GM18867 (cell line): ENCODE data around the gene ANK3.

Experiments used
- ATAC-seq: cut with Tn5 transposase; IDR thresholded peaks from one replicate; pipeline ENCODE4 v1.9.1; 2021; ENCODE audit warnings: mild to moderate bottlenecking, moderate library complexity; ENCODE audit not compliant: unreplicated experiment

Gene ANK3

DNA sequence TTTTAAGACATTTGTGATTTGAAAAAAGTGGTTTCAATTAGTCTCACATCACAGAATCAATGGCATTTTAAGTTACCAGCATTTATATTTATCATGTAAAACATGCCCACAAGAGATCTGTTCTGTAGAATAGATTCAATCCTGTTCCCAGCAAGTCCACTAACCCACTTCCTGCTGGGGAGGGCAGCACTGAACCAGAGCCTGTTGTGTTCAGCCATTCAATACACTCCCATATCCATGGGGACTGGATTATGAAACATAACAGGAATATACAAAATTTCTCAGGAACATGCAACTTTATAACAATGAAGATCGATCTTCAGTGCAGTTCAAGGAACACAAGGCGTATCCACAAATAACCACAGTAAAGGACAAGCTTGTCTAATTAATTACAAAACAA is 24.4 kb upstream of the ANK3 start:
- no peak for ATAC-seq

GRCh38 chr10:60413306-60414012 is 23.8 kb upstream of the ANK3 start:
- ATAC-seq, result no peak

DNA sequence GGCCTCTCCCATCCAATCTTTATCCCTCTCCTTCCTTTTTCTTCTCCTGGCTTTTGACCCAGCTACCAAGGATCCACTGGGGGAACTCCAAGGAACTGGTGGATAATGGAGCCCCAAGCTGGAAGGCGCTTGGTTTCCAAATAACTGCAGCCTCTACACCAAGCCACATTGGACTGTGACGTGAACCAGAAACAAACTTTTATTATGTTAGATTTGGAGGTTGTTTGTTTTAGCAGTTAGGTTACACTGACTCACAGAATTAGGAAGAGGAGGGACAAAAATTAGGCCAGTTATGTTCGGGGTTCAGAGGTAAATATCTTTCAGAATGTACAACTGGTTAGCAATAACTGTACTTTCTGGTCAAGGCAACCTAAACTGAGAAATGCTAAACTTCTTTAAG is 21.3 kb upstream of the ANK3 start:
- no peak for ATAC-seq

GRCh38 chr10:60409202-60409601 is 19.5 kb upstream of the ANK3 start:
- no peak for ATAC-seq

DNA sequence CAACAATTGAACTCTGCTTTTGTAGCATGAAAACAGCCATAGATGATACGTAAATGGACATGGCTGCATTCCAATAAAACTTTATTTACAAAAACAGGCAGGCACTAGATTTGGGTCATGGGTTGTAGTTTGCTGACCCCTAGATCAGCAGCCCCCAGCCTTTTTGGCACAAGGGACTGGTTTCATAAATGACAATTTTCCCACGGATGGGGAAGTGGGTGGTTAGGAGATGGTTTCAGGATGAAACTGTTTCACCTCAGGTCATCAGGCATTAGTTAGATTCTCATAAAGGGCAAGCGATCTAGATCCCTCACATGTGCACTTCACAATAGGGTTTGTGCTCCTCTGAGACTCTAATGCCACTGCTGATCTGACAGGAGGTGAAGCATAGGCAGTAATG is 16.5 kb upstream of the ANK3 start:
- ATAC-seq, result no peak

- no peak for ATAC-seq
Observed at GRCh38 chr10:60405172-60405571, 15.5 kb upstream of the ANK3 start.

DNA sequence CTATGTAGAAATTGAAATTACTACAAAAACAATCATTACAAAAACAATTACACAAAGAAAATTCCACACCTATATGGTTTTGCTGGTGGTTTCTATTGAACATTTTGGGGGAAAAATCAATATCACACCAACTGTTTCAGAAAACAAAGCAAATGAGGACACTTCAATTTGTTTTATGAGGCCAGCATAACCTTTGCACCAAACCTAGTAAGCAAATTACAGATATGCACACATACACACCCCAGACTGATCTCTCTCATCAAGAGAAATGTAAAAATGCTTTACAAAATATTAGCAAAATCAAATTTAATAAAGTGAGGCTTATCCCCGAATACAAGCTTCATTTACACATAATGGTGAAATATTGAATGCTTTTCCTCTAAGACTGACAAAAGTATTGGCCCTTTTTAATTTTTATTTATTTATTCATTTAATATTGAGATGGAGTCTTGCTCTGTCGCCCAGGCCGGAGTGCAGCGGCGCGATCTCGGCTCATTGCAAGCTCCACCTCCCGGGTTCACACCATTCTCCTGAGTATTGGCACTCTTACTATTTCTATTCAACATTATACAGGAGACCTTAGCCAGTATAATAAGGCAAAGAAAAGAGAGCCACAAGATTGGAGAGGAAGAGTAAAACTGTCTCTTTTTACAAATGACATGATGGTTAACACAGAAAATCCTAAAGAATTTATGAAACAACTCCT is 13.6 kb upstream of the ANK3 start:
- ATAC-seq, result no peak

- ATAC-seq, result no peak
Observed at GRCh38 chr10:60400366-60400765, 10.7 kb upstream of the ANK3 start.

GRCh38 chr10:60399328-60399727 is 9.7 kb upstream of the ANK3 start:
- ATAC-seq, result no peak

DNA sequence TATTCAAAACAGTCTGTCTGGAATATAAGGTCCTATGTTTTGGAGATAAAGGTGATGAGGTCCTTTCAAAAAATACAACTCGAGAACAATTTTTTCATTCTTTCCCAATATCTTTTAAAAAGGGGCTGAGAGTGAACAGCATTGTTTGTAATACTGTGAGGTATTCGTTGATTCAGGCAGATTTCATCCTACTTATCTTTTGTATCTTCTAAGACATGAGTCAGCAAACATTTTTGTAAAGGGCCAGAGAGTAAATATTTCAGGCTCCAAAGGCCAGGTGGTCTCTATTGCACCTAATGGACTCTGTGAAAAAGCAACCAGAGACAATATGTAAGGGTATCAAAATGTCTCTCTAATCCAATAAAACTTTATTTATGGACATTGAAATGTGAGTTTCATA is 8.1 kb upstream of the ANK3 start:
- no peak for ATAC-seq

DNA sequence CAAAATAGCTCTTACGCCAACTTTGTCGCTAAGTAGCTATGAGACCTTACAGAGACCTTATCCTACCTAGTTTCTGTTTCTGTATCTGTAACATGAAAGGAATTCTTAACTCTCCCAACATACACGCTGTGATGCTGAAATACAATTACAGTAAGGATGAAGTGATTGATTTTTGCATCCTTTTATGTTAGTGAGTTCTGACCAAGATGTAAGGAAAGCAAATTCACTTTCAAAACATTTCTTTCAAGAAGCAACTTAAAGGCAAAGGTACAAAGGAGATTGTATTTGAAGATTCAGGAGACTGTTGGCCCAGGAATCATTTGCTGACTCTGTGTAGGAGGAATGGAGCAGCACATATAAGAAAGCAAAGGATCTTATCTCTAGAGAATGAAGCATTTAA is 7.1 kb upstream of the ANK3 start:
- no peak for ATAC-seq

DNA sequence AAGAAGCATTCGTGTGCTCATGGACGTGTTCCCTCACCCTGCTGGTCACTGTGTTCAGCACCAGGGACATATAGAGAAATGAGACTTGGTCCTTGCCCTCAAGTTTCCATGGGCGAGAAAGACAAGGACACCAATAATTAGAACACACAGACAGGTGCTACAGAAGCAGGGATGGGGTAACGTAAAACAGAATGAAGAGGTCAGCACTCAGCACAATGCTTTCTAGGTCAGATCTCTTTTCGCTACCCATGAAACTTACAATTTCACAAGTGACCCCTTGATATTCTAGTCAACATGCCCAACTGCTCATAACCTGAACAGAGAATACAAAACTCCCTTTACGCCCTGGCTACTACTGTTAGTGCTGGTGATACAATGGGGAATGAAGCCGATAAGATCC is 6.0 kb upstream of the ANK3 start:
- no peak for ATAC-seq

GRCh38 chr10:60394446-60394845 is 4.8 kb upstream of the ANK3 start:
- ATAC-seq, result no peak

GRCh38 chr10:60390224-60390626 is 550 bp upstream of the ANK3 start:
- ATAC-seq, result no peak

- ATAC-seq, result no peak
Observed at GRCh38 chr10:60388709-60389301, 870 bp downstream of the ANK3 start.

DNA sequence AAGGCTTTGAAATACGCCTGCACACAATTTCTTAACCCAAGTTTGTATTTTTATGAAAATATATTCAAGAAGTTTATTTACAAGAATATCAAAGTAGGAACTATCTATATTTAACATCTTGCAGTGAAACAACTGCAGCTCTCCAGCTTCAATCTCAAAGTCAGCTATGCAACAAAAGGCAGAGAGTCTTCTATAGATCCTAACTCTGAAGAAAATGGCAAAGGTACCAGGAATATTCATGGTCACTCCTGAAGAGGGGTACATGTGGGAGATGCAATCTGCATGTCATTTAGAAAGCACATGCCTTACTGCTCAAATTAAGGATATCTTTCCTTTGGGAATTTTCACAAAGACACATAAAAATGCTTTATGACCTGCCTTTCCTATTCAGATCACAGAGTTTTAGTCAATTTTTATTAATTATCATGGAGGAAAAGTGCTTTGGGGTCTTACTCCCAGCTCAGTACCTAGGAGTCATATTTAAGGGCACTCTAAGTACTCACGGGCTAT is 1.5 kb downstream of the ANK3 start:
- no peak for ATAC-seq

- no peak for ATAC-seq
Observed at GRCh38 chr10:60387531-60387930, 2.1 kb downstream of the ANK3 start.

- no peak for ATAC-seq
Observed at GRCh38 chr10:60385399-60385738, 4.3 kb downstream of the ANK3 start.

- ATAC-seq, result no peak
Observed at GRCh38 chr10:60384708-60385398, 4.8 kb downstream of the ANK3 start.

DNA sequence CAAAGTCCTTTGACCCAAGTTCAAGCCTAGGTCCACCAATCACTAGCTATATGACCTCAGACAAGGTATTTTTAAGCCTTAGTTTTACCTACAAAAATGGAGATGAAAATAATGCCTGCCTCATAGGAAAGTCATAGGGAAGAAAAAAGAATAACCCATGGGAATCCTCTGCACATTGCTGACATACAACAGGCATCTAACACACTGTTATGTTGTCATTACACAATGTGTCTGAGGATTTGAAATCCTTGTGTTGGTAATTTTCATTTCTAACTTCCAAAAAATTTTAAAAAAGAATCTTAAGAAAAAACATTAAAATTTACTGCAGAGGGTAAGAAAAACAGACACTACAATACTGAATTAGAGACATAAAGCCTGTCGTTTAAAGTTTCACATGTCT is 5.7 kb downstream of the ANK3 start:
- no peak for ATAC-seq

- ATAC-seq, result no peak
Observed at GRCh38 chr10:60382946-60383681, 6.6 kb downstream of the ANK3 start.
